NOMO-1 (cell line): ENCODE measurements around the gene SIGLEC6.

Experiments
- DNase-seq, 2 experiments: peaks; one replicate each; lab custom pipeline; 2025; ENCODE audit not compliant: unreplicated experiment in 2 of 2; lab: John Stamatoyannopoulos, UW

The SIGLEC6 gene

DNA sequence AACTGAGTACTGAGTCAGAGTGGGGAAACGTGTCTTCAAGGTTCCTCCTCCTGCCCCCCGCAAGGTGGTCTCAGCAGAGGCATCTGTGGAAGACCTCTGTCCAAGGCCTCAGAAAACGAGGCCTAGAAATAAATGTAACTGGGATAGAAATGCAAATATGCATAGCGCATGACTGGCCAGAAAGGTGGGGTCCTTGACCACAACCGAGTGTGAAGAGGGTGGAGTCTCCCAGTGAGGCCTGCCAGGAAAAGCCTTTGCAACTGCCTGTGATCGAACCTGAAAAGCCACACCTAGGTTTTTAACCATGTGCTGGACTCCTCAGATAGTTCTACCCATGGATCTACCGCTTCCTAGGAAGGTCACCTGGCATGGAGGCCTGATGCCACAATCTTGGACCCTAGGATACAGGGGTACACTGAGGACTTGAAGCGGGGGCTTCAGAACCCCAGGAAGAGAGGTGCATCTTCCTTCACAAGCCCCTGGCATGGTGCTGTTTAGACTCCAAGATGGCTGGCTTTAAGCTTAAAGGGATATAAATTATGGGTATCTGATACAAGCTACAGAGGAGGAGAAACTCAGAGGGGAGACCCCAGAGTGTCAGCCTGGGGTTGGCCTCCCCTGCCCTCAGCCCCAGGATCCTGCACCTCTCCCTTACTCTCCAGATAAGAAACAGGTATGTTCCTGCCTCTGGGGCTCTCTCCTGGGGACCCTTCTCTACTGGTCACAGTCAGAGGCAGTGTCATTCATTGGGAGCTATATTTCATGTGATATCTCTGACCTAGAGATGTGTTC lies 18.3 kb upstream of the SIGLEC6 start:
- no peak for DNase-seq

DNA sequence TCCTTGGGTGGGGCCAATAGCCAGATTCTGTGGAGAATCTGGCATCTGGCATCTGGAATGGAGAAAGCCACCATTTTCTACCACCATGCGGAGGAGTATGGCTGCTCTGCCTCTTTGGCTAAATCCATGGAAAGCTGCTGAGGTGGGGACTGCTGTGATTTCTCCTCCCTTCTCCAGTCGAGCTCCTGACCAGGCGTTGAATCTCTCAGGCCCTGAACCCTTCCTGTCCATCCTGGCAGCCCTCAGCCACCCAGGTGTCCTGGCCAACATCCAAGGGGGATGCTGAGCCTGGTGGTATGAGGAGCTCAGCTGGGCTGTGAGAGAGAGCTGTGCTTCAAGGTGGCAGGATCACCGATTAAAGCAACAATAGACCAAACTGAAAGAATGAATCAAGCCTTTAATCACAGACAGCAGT lies 17.4 kb upstream of the SIGLEC6 start:
- DNase-seq, result no peak

DNA sequence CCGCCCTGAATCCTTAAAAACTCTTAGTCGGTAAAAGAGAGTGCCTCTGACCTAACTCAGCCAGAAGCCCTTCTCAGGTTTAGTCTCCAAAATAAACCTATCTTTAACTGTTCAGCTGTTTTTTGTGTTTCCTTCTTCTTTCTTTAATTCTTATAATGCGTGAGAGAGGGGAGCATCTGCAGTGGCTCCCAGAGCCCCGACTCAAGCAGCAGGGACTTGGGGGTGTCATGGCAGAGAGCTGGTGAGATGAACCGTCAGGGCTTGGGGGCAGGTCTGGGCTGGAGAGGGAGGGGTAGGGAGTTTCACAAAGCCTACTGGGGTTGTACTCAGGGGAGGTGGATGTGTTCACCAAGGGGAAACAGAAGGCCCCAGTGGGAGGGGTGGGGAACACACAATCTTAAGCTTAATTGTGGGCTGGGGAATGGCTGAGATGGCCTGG lies 16.8 kb upstream of the SIGLEC6 start:
- DNase-seq, result no peak

DNA sequence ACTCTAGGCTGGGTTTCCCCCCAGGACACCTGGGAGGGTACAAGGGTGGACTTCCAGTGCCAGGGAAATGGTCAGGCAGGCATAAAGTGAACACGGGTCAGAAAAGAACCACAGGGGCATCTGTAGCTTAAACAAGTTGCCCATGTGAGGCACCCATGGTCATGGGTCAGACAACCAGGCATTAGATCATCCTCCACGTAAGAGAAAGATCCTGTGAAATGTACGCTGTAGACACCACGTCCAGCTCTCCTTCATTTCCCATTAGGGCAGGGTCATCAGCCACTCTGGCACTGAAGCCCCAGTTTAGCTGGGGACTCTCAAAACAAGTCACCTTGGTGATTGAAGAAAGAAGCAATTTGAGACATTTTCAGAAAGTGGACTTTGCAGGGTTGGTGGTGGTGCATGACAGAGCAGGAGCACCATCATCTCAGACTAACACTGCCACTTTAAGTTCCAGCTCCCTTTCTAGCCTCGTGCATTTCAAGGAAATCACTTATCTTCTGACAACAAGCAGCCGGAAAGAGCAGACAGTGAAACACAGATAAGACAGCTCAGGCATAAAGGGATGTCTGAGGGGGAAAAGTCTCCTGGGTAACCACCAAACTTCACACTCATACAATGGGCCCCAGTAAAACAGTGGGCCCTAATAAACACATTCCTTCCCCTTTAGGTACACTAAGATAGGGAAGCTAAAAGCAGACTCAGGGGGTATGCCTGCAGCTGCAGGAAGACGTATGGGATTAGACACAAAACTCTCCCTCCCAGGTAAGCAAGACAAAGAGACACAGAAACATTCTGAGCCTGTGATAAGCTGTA lies 16.1 kb upstream of the SIGLEC6 start:
- DNase-seq, result peak in 1 of 2 experiments; percentile 3

DNA sequence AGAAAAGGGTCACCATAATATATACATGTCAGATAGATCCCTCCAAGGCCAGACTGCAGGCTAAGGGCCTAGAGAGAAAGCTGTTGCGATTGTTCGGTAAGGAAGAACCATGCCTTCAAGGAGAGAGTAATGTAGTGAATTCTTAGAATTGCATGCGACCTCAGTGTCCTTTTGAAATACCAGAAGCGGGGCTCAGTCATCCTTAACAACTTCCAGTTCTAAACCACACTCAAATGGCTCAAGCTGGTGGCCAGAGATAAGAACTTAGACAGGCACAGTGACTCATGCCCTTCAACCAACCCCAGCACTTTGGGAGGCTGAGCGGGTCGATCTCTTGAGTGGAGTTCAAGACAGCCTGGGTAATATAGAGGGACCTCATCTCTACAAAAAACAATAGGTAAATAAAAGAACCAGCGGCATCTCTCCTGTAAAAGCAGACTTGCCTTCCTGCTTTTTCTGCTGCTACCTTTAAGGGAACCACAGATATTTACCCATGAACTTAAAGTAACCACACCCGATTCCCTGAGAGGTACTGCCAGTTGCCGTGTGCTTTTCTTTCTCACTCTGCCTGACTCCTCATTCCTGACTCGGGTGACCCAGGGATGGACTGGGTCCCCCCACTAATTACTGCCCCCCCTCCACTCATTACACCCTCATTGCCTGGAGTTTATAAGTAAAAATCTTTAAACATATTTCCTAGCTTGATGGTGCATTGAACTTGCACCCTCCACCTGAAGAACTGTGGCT lies 15.4 kb upstream of the SIGLEC6 start:
- peak; percentile 91 to 98 for DNase-seq

DNA sequence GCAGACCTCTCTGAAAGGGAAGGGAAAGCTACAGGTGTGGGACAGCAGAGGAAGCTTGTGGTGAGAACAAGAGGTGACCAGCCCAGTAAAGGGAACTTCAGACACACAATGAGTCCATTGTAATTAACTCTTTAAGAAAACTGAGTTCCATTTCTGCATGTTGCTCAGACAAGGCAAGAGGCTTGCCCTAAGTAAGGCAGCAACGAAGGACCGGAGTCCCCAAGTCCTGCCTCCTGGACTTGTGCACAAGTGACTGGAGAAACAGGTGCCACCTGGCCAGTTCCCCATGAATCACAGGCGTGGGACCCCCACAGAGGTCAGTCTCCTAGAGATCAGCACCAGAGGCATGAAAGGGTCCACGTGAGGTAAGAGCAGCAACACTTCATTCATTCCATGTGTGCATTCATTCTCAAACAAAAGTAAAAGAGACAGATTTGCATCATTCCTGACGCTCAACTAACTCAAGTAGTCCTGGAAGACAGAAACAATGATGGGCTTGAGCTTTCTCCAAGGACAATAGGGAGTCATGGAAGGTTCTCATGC lies 14.7 kb upstream of the SIGLEC6 start:
- peak in 1 of 2 experiments; percentile 8 for DNase-seq

DNA sequence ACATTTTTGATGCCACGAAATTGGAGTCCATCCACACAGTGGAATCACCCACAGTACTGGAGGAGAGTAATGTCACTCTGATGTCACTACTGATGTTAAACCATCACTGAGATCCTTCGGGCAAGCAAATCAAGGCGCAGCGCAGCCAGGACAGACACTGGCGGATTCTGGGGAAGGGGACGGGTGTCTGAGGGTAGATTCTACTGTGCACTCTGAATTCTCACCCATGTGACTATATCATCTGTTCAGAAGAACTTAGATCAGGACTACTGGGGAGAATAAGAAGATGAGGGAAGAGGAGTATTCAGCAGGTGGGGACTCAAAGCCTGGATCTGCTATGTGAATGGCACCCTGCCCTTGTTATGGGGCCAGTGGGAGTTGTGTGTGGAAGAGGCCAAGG lies 12.6 kb upstream of the SIGLEC6 start:
- no peak for DNase-seq

DNA sequence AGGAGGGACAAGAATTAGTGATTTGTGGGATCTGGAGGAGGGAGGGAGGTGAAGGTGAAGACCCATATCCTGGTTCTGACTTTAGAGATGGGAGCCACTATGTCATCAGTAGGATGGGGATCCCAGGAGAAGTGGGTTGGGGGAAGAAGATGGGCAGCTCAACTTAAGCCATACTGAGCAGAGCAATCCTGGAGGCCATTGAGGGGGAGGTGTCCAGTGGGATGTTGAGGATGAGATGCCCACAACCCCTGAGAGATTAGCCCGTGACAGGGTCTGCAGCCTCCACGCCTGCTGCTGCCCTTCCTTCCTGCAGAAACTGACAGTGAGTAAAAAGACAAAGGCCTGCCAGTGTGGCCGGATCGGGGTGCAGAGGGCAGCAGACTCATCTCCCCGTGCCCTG lies 11.2 kb upstream of the SIGLEC6 start:
- no peak for DNase-seq

DNA sequence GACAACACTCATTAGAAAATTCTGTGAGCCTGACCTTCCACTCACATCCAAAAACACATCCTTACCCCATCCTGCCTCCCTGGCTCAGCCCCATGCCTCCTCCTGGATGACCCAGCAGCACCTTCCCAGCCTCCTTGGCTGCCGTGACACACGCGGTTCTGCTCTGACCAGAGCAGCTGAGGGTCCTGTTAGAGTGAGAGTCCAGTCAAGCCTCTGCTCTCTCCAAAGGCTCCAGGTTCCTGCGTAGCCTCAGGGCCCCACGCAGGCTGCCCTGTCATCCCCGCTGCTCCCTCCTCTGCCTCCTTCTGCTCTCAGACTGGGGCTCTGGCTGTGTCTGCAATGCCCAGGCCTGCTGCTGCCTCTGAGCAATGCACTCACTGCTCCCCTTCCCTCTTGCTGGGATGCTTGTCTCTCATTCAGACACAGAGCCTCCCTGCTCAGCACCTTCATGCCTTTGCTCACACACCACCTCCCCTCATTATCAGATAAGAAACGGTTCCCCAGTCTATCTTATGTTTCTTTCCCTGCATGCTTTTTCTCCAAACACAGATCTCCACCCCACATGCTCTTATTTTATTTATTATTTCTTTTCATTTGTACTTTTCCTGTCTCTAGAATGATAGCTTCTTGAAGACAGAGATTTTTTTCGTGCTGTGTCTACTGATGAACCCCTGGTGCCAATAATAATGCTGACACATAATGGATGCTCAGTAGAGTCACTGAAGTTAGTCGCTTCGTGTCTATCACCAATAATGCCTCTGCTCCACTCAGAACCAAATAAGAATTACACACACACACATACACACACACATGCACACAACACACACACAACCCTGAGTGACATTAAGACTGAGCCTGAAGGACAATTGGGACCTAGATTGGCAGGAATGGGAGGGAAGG lies 10.2 kb upstream of the SIGLEC6 start:
- no peak for DNase-seq

DNA sequence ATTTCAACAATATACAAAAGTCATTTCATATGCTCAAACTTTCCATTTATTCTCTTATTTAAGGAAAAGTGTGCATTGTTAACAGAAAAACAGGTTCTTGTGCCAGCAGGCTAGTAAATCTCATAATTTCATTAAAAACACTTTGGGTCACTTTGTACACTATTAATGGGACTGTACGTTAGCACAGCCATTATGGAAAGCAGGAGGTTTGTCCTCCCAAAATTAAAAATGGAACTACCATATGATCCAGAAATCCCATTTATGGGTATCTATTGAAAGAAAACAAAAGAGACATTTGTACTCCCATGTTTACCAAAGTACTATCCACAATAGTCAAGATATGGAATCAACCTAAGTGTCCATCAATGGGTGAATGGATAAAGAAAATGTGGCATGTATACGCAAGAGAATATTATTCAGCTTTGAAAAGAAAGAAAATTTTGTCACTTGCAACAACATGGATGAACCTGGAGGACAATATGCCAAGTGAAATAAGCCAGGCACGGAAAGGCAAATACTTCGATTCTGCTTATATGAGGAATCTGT lies 8.4 kb upstream of the SIGLEC6 start:
- no peak for DNase-seq

DNA sequence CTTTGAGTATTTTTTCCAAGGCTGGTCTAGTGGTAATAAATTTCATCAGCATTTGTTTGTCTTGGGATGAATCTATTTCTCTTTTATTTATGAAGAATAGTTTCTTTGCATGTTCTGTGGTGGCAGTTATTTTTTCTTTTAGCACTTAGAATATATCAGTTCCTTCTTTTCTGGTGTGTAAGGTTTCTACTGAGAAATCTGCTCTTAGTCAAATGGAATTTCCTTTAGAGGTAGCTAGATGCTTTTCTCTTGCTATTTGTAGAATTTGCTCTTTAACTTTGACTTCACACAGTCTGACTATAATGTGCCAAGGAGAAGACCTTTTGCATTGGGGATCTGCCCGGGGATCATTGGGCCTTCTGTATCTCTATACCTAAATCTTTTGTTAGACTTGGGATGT lies 4.1 kb upstream of the SIGLEC6 start:
- DNase-seq, result no peak

DNA sequence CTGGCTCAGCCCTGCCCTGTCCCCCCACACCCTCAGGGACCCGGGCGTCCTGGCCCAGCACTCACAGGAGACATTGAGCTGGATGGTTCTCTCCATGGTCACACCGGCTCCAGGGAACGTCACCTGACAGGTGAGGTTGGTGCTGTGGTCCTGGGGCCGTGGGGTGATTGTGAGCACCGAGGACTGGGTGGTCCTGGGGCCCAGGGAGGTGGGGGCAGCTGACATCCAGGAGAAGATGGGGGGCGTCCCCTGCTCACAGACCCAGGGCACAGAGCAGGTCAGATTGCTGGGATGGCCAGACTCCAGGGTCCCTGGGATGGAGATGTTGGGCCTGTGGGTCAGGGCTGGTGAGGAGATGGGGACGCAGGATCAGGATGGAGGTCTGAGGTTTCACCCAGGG lies 854 bp downstream of the SIGLEC6 start:
- no peak for DNase-seq

DNA sequence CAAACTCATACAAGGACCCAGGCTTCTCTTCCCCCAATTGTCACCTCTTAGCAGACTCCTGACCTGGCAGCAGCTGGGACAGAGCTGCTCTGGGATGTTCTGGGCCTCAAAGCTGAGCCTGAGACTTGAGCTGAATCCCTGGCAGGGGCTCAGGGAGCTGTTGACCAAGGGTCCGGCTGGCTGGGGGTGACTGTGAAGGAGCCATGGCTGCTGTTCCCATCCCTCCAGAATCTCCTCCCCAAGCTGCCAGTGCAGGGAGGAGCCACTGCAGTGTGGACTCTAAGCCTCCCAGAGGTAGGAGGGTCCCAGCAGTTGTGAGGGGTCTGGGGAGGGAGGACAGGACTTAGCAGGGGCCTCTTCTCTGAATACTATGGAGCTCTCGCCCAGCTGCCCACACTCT lies 2.2 kb downstream of the SIGLEC6 start:
- DNase-seq, result no peak

DNA sequence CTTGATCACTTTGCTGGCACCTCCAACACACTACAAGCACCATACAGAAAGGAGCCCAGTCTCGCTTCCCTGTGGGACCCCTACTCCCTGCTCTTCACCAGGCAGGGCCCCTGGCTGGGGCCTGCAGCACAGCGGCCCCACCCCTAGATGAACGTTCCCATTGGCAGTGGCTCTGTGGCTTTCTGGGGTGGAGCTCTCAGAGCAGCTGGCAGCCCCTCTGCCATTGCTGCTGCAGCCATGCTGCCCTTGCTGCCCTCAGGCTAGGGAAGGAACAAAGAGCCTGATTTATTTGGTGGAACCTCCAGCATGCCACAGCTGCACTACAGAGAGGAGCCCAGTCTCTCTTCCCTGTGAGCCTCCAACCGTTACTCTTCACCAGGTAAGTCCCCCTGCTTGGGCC lies 5.8 kb downstream of the SIGLEC6 start:
- no peak for DNase-seq

DNA sequence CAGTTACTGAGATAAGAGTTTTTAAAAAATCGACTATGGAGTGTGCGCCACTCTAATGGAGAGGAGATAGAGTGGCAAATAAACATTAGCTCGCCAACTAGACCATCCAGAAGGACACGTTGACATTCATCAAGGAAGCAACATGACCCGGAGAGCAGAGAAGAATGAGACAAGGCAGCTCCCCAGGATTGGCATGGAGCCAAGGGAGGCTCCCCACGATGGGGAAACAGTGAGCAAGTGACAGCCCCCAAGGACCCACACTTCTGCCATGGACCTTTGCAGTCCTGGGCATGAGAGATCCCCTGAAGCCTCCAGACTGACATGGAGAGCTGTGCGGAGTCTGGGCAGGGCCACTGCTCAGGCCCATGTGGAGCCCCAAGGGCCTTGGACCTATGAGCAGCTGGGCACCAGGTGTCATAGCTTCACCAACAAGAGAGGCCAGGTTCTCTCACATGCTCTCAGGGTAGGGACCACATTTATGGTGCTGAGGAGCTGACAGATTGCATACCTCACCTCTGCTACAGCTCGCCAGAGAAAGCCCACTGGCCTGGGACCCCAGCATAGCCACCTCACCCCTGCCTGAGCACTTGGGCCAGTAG lies 6.7 kb downstream of the SIGLEC6 start:
- no peak for DNase-seq

DNA sequence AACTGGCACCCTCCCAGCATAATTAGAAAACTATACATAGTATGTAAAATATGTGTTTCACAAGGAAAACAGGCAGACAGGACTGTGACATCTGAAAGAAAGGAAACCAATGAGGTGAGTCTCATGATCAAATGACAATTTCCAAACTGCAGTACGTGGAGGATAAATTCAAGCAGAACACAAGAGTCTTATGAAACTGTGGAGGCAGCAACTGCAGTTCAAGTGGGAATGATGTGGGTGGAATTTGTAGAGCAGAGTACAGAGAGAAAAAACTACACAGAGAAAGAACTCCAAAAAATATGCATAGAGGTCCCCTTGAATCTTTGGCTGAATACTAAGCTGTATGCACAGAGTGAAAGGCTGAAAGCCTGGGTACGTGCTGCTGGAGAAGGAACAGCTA lies 9.7 kb downstream of the SIGLEC6 start:
- no peak for DNase-seq

DNA sequence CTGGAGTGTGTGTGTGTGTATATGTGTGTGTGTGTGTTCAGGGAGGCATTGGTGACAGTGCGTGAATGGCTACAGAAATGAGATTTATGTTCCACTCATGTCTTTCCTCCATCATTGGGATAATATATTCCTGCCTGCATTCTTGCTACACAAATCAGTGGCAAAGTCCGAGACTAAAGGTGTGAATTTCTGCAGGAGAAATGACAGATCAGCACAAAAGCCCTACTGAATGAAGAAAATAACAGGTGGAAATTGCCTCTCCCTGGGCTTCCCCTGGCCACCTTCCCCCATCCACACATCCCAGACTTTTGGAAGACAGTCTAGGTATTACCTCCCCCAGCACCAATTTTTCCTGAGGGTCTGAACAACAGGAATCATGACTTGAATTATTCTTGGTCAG lies 10.1 kb downstream of the SIGLEC6 start:
- no peak for DNase-seq

DNA sequence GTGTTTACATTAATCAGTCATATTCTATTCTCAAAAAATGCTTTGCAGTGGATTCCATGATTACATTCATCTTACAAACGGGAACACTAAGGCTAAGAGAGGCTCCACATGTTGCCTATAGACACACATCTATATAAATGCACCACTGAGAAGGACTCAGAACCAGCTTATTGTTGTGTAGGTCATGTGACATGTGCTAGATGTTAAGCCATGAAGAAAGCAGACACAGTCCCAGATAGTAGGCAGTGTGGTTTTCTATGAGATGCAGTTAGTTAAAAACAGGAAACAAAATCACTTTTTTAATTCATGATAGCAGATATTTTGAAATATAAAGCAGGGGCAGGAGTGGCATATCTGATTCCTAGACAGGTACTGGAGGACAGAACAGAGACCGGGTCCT lies 10.7 kb downstream of the SIGLEC6 start:
- no peak for DNase-seq

DNA sequence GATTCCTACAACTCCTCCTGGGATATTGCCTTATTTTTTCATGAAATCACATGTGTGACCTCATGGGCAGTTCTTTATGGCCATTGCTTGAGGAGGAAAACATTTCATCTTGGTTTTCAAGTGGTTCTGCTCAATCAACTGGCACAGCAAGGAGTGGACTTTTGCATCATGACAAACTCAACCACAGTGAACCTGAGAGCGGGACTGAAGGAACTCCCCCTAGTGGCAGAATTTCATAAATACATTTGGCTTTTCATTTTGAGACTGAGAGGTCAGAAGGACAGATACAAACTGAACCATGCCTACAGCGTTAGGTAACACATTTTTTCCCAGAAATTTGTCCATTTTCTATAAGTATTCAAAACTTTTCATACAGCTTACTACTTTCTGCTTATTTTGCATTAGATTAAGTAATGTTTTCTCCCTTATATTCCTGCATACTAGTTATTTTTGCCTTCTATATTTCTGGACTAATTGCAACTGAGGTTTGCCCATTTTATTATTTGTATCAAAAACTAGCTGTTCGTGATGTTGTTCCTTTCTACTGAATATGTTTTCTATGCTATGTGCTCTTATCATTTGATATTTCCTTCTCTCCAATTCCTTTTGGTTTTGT lies 16.5 kb downstream of the SIGLEC6 start:
- peak; percentile 18 to 61 for DNase-seq
